Hepatocyte (in vitro differentiated cells): ENCODE data around the gene ALPL. TPM values are rescaled to one million over a fixed set of nuclear protein-coding genes. Genes with fewer than 3 reads are reported as not detected.

Experiments used
- DNase-seq: peaks from one replicate; pipeline ENCODE4 v3.0.0-alpha.2; 2016; ENCODE audit warnings: low spot score
- H2AFZ ChIP-seq: fragments of 200-600 bp; sonication (generic); 2 replicates; pipeline ENCODE4 v1.6.0; 2016; ENCODE audit warnings: antibody characterized with exemption, mild to moderate bottlenecking
- H3K27ac ChIP-seq: fragments of 200-600 bp; sonication (generic); 2 replicates; pipeline ENCODE4 v1.5.1; 2016; ENCODE audit warnings: mild to moderate bottlenecking
- H3K27me3 ChIP-seq: fragments of 200-600 bp; sonication (generic); 2 replicates; pipeline ENCODE4 v1.6.1; 2016
- H3K36me3 ChIP-seq: fragments of 200-600 bp; sonication (generic); replicated peaks from 2 replicates; pipeline ENCODE4 v1.5.1; 2016; ENCODE audit warnings: low read depth; ENCODE audit not compliant: insufficient read depth
- H3K4me1 ChIP-seq: fragments of 200-600 bp; sonication (generic); 2 replicates; pipeline ENCODE4 v1.5.1; 2016; ENCODE audit warnings: mild to moderate bottlenecking, moderate library complexity; ENCODE audit not compliant: insufficient read depth
- H3K4me2 ChIP-seq: fragments of 200-600 bp; sonication (generic); 2 replicates; pipeline ENCODE4 v1.6.0; 2016
- H3K4me3 ChIP-seq: fragments of 200-600 bp; sonication (generic); 2 replicates; pipeline ENCODE4 v1.5.1; 2016; ENCODE audit warnings: mild to moderate bottlenecking
- H3K79me2 ChIP-seq: fragments of 200-600 bp; sonication (generic); 2 replicates; pipeline ENCODE4 v1.6.0; 2017; ENCODE audit warnings: mild to moderate bottlenecking
- H3K9me2 ChIP-seq: fragments of 200-600 bp; sonication (generic); replicated peaks from 2 replicates; pipeline ENCODE4 v1.6.0; 2017; ENCODE audit warnings: mild to moderate bottlenecking; ENCODE audit not compliant: insufficient read depth
- H3K9me3 ChIP-seq: fragments of 200-600 bp; sonication (generic); 2 replicates; pipeline ENCODE4 v1.5.1; 2016; ENCODE audit warnings: low read depth, mild to moderate bottlenecking
- H4K20me1 ChIP-seq: fragments of 200-600 bp; sonication (generic); 2 replicates; pipeline ENCODE4 v1.6.0; 2016; ENCODE audit warnings: mild to moderate bottlenecking; ENCODE audit not compliant: insufficient read depth, poor library complexity, severe bottlenecking
- EZH2 ChIP-seq: fragments of 200-600 bp; sonication (generic); IDR thresholded peaks from 2 replicates; pipeline ENCODE4 v1.6.1; 2016; ENCODE audit warnings: antibody characterized with exemption, mild to moderate bottlenecking, borderline replicate concordance
- EZH2phosphoT487 ChIP-seq: fragments of 200-600 bp; sonication (generic); IDR thresholded peaks from one replicate; pipeline ENCODE4 v1.6.1; 2018; ENCODE audit warnings: antibody characterized with exemption, mild to moderate bottlenecking, low read depth, moderate library complexity; ENCODE audit not compliant: unreplicated experiment, severe bottlenecking
- WGBS: methylation state at CpG from one replicate; pipeline ENCODE4 v1.1.6; 2016; ENCODE audit warnings: low lambda C conversion rate; ENCODE audit errors: missing lambda C conversion rate; 5-methylcytosine and 5-hydroxymethylcytosine counted together
- polyA plus RNA-seq: library from polyadenylated mRNA; unstranded; fragments of >200 nt; fragmentation: Nextera tagmentation; extraction: Ambion mirVana; gene quantifications from 2 replicates; pipeline ENCODE4 v1.2.1, GENCODE V29; 2016
- total RNA-seq: library from RNA; depleted of rRNA; stranded (reverse); fragments of >200 nt; gene quantifications from 2 replicates; pipeline ENCODE4 v1.2.3, GENCODE V29; 2014
- TF ChIP-seq, protein P1 (sequence below): fragments of 200-600 bp; sonication (generic); IDR thresholded peaks from 2 replicates; pipeline ENCODE4 v1.5.1; 2016; ENCODE audit warnings: antibody characterized with exemption, mild to moderate bottlenecking; ENCODE audit not compliant: poor library complexity

Gene ALPL
- total and polyA plus RNA-seq, 2 experiments from 2014 or later, result 2.2 to 6.0 TPM

DNA sequence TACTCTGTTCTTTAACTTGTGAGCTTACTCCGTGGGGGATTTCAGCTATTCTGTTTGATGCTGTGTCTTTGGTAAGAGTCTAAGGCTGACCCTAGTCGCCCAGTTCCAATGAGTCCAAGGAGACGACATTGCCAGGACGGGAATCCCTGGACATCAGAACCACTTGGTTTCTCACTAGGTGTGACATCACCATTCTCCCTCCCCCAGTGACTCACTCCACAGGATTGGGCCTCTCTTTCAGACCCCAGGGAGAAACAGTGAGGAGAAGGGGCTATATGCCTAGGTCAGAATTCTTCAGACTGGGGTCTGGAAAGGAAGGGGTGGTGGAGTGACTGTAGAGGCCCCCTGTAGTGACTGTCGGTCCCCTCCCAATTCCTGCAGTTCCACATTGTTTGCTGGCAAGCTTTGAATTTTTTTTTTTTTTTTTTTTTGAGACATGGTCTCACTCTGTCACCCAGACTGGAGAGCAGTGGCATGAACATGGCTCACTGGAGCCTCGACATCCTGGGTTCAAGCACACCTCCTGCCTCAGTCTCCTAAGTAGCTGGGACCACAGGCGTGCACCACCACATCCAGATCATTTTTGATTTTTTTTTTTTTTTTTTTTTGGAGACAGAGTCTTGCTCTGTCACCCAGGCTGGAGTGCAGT lies 21.3 kb downstream of the ALPL start:
- Histone ChIP-seq H3K27ac (no peak overlapping the region), H3K27me3 (peaks cover 8% of the 10 kb centered on the region), H2AFZ (no peak overlapping the region), H3K4me3 (no peak overlapping the region), H4K20me1 (no peaks in the 10 kb centered on the region), H3K4me2 (no peak overlapping the region), H3K36me3 (no peaks in the 10 kb centered on the region), H3K9me3 (no peaks in the 10 kb centered on the region), H3K9me2 (no peaks in the 10 kb centered on the region), H3K4me1 (no peaks in the 10 kb centered on the region), H3K79me2 (no peaks in the 10 kb centered on the region)
- TF ChIP-seq EZH2, result no peak
- TF ChIP-seq EZH2phosphoT487, result no peak
- TF ChIP-seq, protein P1, sequence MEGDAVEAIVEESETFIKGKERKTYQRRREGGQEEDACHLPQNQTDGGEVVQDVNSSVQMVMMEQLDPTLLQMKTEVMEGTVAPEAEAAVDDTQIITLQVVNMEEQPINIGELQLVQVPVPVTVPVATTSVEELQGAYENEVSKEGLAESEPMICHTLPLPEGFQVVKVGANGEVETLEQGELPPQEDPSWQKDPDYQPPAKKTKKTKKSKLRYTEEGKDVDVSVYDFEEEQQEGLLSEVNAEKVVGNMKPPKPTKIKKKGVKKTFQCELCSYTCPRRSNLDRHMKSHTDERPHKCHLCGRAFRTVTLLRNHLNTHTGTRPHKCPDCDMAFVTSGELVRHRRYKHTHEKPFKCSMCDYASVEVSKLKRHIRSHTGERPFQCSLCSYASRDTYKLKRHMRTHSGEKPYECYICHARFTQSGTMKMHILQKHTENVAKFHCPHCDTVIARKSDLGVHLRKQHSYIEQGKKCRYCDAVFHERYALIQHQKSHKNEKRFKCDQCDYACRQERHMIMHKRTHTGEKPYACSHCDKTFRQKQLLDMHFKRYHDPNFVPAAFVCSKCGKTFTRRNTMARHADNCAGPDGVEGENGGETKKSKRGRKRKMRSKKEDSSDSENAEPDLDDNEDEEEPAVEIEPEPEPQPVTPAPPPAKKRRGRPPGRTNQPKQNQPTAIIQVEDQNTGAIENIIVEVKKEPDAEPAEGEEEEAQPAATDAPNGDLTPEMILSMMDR, result no peak
- DNase-seq, result no peak
- 66% methylated on average over 7 of the region's 7 CpGs for WGBS

DNA sequence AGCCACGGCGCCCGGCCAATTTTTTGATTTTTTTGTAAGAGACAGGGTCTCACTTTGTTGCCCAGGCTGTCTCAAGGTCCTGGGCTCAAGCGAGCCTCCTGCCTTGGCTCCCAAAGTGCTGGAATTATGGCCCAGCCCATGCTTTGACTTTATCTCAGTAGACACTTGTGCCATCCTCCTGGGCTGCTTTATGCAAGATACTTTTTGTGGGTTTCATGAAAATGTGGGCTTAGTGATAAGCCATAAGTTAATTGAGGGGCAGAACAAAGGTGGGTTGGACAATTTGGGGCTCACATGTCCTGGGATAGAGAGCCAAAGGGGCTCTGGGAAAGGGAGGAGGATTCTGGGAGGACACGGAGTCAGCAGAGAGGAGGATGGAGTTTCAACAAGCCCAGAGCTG lies 22.0 kb downstream of the ALPL start:
- TF ChIP-seq EZH2phosphoT487 (no peak), EZH2 (no peak)
- TF ChIP-seq, protein P1, result no peak
- Histone ChIP-seq H3K4me1 (no peaks in the 10 kb centered on the region), H3K27me3 (peaks cover 8% of the 10 kb centered on the region), H3K79me2 (no peaks in the 10 kb centered on the region), H3K36me3 (no peaks in the 10 kb centered on the region), H3K9me3 (no peaks in the 10 kb centered on the region), H3K4me2 (no peak overlapping the region), H2AFZ (no peak overlapping the region), H3K27ac (no peak overlapping the region), H3K4me3 (no peak overlapping the region), H4K20me1 (no peaks in the 10 kb centered on the region), H3K9me2 (no peaks in the 10 kb centered on the region)
- WGBS, result 93% methylated on average over 5 of the region's 5 CpGs
- DNase-seq, result no peak

DNA sequence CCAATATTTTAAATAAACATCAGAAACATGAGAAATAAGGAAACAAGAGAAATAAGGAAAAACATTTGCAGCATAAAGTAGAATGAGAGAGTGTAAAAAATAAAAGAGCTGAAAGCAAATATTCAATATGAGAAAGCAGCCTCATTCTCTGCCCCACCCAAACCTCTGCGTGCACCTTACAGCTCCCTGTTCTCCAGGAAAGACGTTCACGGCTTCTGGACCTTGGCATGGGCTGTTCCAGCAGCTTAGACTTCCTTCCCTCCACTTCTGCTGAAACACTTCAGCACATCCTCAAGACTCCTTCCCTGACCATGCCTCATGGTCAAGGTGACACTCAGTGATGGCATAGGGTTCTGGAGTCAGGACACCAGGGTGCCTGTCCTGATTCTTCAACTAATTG lies 23.3 kb downstream of the ALPL start:
- Histone ChIP-seq H2AFZ (no peak overlapping the region), H3K4me3 (no peak overlapping the region), H4K20me1 (no peaks in the 10 kb centered on the region), H3K4me2 (no peak overlapping the region), H3K9me2 (no peaks in the 10 kb centered on the region), H3K27ac (no peak overlapping the region), H3K36me3 (no peaks in the 10 kb centered on the region), H3K79me2 (no peaks in the 10 kb centered on the region), H3K27me3 (peaks cover 8% of the 10 kb centered on the region), H3K9me3 (no peaks in the 10 kb centered on the region), H3K4me1 (no peaks in the 10 kb centered on the region)
- TF ChIP-seq EZH2phosphoT487 (no peak), EZH2 (no peak)
- TF ChIP-seq, protein P1, result no peak
- 76% methylated on average over 3 of the region's 3 CpGs for WGBS
- no peak for DNase-seq
